HG03571 (cell line): ENCODE measurements around the gene OTULIN.

ENCODE experiments used
- ATAC-seq: cut with Tn5 transposase; IDR thresholded peaks from one replicate; pipeline ENCODE4 v1.9.1; 2021; ENCODE audit not compliant: unreplicated experiment

The OTULIN gene

DNA sequence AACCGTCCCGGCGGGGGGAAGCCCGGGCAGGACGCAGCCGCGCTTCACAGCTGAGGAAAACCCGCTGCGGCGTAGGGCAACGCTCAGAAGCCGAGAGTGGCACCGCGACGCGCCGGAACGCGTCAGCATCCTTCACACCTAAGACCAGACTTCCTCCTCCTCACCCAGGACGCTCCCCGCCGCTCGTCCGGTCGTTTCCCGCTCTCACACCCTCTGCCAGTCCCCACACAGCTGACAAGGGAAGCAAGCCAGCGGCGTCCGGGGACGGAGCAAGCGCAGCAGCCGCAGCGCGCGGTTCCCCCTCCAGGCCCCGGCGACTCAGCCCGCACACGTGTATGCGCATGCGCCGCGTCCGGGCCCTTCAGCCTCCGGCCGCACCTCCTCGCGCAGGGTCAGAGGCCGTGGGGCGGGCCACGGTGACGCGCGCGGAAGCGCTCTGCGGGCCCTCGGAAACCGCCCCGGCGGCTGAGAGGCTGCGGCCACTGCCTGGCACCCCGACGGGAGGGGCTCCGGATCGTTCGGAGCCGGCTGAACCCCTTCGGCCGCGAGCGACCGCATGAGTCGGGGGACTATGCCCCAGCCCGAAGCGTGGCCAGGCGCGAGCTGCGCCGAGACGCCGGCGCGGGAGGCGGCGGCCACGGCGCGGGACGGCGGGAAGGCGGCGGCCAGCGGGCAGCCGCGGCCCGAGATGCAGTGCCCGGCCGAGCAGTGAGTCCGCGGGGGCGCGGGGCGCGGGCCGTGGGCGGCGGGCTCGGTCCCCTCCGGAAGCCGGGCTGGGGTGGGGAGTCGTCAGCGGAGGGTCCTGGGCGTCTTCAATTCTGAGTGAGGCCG lies at the start of gene OTULIN:
Gene OTULIN (plus strand): TSS at position 449 of the 831 bp plus-strand sequence. CDS start 108 bp downstream, at position 557.
- peak; percentile 61 for ATAC-seq

DNA sequence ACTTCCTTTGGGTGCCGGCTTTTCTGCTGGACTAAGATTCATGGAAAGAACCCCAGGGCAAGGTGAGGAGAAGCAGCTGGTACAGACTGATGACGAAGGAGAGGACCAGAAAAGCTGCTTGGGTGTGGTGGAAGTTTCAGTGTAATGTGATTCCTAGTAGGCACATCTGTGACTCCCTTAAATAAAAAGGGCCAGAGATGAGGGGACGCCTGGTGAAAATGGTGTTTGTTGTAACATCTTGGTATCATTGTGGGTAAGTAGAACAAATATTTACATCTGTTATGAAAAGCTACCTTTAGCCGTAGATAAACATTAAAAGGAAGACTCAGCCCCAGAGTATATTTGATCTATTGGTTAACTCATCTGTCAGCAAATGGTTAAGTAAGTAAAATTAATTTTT lies 49.2 kb upstream of the OTULIN start:
- no peak for ATAC-seq

DNA sequence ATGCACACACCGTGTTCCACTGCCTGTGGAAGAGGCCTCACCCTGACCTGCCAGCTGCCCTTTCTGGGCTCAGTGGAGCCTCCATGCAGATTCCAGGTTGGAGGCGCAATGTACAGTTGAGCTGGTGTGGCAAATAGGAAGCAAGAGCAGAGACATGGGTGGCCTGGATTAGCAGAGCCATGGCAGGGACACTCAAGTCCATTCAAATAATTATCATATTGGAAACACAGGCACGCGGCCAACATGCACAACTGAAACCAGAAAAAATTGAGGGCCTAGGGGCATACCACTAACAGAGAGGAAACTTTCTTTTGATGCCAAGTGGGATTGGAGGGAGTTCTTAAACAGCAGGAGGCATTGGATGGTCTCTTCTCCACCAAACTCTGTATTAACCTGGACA lies 47.1 kb upstream of the OTULIN start:
- no peak for ATAC-seq

DNA sequence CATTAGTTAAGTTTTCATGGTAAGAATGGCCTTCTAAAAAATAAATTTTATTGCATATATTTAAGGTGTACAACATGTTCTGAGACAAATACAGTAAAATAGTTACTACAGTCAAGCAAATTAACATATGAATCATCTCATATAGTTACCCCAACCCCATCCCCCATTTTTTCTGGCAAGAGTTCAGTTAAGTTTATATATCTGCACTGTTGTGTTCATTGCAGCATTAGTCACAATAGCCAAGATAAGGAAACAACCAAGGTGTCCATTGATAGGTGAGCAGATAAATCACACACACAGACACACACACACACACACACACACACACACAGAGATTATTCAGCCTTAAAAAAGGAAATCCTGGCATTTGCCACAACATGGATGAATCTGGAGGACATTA lies 37.2 kb upstream of the OTULIN start:
- no peak for ATAC-seq

DNA sequence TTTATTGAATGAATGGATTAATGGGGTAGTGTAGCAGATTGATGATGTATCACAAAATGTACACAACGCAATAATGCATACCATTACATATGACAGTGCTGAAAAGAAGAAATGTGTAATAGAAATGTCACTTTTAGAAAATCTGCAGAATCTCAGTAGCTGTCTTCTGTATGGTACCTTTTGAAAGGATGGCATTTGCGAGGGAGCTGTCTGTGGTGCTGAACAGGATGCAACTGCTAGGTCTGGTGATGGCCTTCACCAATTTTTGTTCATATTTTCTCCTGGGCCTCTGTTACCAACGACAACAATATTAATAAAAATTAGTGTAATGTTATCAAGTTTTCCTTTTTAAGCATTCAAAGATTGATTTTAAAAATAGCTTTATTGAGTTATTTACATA lies 36.2 kb upstream of the OTULIN start:
- no peak for ATAC-seq

DNA sequence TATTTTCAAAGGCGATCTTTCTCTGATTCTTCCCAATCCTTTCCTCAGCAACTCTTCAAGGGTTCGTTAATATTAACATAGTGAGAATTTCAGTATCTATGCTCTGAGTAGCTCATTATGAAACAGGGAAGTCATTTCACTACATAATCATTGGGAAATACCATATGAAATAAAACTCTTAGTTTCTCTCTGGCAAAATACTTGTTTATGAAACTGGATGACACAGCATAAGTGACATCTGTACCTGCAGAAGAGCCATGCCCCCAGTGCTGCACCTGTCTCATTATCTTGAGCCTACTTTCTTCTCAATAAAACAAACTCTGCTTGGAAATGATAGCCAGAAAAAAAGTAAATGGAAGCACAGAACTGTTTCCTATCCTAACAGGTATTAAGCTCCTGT lies 33.8 kb upstream of the OTULIN start:
- no peak for ATAC-seq

DNA sequence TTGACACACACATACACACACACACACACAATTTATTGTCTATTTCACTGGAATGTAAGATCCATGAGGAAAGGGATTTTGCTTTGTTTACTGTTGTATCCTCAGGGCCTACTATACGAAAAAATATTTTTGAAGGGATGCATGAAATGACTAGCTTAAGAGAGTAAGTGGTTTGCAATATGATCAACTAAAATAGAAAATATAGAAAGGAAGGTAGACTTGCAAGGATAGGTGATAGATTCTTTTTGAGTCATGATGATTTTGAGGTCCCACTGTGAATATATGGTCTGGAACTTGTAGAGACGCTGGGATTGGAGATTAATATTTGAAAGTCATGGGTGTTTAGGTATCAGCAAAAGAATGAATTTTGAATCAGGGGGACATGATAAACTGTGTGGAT lies 28.9 kb upstream of the OTULIN start:
- no peak for ATAC-seq

DNA sequence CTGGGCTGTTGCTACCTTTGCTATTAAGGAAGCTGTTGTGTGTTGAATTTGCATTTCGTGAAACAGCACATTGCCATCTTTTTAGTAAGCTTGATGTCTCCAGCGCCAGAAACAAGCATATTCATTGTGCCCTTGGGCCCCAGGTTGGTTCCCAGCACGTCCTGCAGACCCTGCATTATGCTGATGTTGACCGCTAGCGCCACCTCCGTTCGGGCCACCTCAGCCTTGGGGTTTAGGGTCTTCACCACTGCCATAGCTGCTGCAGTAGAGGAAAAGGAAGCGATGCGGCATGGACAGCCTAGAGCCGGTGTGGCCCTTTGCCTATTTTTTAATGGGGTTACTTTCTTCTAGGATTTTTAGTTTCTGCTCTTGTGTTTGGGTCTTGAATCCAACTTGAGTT lies 23.8 kb upstream of the OTULIN start:
- ATAC-seq: no peak

DNA sequence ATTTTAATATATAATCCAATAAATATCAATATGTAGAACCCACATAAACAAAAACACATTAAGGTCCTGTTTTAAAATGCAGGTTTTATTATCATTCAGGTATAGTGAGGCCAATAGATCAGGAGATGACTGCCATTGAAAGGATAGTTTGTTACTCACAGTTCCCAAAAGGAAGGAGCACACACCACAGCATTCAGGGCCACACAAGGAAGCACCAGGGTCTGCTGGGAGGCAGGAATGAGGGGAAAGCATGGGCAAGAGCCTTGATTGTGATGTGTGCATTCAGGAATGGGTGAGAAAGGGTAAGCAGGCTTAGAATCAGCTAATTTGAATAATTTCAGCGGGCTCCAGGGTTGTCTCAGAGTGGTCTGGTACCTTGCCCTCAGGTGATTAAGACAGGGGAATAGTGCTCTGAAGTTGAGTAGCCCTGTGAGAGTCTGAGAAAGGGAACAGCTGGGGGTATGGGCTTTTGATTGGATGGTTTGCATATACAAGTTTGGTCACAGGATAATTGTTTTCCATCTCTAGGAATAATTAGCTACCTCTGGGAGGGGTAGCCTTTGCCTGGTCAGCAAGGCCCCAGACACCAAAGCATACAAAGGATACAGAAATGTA lies 19.8 kb upstream of the OTULIN start:
- ATAC-seq: no peak

DNA sequence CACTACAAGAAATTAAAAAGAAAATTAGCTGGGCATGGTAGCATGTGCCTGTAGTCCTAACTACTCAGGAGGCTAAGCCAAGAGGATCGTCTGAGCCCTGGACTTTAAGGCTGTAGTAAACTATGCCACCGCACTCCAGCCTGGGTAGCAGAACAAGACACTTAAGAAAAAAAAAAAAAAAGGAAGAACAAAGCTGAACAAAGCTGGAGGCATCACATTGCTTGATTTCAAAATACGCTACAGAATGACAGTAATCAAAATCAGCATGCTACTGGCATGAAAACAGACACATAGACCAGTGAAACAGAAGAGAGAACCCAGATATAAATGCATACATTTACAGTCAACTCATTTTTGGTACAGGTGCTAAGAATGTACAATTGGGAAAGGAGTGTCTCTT lies 14.5 kb upstream of the OTULIN start:
- no peak for ATAC-seq

DNA sequence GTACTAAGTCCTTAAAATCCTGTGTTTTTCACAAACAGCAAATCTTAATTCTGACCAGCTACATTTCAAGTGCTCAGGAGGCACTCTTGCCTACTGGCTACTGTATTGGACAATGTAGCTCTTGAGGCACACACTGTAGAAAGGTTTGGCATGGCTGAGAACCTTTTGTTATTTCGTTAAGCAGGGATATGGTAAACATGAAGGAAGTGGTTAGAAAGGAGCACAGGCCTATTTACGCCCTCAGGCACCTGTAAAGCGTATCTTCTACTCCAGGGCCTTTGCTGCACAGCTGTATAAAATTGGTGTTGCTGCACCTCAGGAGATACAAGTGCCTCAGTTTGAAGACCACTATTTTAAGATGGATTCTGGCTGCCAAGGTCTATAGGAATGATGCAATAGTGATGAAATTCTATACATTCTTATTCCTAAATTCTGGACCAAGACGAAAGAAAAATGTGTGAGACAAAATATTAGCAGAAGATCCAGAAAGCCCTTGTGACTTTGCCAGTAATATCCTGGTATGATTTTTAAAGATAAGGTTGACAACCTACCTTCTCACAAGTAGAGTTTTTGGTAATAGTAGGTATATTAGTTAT lies 9.3 kb upstream of the OTULIN start:
- ATAC-seq: no peak

DNA sequence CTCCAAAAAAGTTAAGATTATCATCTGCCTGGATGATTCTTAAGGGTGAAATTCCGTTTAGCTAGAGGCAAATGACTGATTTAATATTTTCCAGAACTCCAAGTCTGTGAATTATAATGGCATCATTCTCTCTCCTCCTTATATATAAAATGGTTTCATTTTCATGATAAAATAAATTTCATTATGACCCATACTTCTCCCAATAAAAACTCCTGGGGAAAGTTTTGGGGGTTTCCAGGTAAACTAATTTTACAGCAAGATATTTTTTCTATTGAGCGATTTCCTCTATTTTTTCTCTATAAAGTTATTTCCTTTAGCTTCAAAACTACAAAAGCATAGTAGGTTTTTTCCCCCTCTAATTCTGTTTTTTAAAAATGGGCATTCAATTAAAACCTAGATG lies 7.6 kb upstream of the OTULIN start:
- ATAC-seq: no peak

DNA sequence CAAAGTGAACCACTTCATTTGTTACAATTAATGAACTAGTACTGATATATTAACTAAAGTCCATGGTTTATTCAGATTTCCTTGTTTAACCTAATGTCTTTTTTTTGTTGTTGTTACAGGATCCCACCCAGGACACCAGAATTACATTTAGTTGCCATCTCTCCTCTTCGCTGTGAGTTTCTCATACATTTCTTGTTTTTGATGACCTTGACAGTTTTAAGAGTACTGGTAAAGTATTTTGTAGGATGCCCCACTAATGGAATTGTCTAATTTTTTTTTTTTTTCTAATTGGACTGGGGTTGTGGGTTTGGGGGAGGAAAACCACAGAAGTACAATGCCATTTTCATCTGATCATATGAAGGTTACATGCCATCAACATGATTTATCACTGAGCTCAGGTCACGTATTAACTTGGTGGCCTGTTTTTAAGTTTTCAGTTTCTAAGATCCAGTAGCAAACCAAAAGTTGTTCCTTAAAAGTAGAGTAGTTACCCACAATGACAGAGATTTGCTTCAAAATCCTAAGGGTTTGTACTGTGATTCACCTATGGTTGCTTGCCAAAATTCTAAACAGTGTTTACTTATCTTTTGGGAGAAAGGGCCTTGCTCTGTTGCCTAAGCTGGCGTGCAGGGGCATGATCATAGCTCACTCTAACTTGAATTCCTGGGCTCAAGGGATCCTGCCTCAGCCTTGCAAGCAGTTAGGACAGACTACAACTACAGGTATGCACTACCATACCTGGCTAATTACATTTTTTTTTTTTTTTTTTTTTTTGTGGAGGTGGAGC lies 4.5 kb upstream of the OTULIN start:
- ATAC-seq: no peak

DNA sequence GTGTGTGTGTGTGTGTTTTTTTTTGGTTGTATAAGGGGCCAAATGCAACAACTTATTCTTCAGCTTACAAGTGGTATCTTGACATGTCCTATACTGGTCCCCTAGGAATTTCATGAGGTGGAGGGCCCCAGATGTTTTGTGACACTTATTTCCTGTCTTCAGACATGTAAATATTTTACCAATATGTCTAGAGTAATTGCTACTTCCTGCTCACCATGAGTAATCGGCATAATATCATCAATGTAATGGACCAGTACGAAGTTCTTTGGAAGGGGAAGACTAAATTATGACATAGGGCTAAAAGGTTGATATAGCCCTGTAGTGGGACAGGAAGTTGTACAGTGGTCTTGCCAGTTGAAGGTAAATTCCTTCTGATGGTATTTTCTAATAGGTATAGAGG lies 3.7 kb upstream of the OTULIN start:
- no peak for ATAC-seq

DNA sequence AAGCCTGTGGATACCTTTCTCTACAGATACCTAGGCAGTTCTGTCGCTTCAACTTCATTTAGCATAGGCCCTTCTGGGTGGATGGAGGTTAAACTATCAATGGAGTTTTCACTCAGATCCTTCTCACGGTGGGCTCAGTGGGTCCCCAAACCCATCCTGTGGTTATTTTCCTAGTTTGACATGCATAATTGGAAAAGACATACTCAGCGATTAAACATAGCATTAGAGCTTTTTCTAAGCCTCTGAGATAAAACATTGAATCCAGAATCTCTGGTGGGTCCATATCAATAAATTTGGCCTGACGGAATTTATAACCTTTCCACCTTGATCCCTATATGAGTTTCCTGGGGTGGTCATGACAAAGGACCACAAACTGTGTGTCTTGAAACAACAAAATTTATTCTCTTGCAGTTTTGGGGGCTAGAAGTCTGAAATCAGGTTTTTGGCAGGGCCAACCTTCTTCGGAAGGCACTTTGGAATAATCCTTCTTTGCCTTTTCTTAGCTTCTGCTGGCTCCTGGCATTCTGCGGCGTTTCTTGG lies 1.7 kb upstream of the OTULIN start:
- ATAC-seq: no peak

DNA sequence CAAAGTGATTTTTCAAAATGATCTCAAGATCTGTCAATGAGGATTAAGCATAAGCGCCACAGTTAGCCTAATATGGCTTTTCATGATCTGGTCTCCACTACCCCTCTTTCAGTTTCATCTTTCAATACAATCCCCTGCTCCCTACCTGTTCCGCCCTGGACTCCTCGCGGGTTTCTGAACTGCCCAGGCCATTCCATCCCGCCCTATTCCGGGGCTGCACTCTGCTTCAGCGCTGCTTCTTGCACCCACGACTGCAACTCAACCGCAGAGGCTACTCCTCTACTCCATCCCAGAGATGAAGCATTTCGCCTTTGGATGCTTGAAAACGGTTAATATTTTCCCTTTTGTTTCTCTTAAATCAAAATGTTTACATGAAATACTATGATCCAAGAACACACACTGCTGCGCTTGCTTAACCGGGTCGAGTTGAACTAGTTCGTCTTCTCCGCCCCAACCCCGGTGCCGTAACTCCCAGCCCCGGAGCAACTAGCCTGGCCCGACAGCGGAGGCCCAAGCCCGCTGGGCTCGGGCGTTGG lies 716 bp upstream of the OTULIN start:
- ATAC-seq: peak; percentile 27

DNA sequence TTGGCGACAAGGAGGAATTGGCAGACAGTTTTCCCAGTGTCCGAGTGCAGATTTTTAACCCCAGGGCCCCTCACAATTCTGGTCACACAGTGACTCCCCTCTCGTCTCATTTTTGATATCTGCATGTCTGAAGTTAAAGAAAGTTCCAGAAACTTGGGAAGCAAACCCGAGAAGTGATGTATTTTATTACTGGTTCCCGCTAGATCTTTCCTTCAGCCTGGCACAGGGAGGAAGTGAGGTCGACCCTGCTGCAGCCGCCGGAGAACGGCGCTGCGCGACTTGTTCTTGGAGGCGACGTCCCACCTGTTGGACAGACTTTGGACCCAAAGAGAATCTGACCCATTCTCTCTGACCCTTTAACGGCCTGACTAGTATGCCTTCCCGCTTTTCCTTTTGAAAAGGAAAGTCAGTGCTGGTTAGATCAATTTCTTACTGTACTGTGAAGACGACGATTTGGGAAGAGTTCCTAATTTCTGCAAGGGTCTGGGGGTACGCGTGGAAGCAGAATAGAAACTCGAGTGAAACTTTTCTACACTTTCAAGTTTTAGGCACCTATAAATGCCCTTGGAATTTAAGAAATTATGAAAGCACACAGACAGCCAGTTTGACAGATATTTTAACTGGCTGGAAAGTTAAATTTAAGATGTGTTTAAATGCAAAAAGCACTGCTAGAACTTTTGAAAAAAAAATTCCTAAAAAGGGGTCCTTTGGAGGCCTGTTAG lies 744 bp downstream of the OTULIN start:
- ATAC-seq: peak; percentile 0

DNA sequence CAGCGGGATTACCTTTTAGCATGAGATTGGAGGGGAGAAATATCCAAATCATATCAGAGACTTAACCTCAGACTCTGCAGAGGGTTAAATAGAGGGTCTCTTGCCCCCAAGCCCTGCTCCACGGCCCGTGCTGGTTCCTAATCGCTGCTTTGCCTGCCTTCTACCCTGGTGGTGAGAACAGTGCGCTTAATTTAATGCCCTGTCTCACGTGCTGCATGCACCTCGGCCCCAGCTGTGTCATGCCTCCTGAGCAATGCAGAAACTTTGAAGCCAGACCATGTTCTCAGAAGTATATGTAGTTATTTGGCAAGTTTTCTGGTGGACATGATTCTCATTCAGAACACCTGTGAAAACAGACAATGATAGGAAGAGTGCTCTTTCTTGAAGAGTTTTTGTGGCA lies 1.4 kb downstream of the OTULIN start:
- ATAC-seq: peak; percentile 30

DNA sequence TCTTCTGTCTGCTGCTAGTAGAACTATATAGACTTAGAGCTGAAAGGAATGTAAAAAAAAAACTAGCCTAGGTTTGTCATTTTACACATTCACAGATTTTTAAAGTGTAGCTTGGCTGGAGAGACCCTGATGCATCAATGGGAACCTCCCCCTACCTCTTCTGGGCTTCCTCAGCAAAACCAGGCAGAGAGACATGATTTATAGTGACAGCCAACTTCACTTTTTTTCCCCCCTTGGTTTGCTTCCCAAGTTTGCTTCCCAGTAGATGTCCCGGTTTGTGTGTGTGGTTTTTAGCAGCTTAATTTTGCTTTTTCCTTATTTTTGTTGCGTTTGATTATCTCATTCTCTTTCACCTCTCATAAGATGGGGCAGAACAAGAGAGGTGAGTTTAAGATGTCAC lies 1.8 kb downstream of the OTULIN start:
- no peak for ATAC-seq

DNA sequence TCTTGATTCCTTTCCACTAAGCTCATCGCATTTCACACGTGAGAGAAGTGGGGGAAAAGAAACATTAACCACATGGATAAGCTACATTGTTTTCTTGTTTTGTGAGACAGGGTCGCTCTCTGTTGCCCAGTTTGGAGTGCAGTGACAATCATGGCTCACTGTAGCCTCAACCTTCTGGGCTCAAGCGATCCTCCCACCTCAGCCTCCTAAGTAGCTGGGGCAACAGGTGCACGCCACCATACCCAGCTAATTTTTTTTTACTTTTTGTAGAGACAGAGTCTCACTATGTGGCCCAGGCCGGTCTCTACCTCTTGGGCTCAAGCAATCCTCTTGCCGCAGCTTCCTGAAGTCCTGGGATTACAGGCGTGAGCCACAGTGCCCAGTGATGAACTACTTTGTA lies 2.8 kb downstream of the OTULIN start:
- ATAC-seq: no peak
